DLD1 (cell line): Measurements from ENCODE around the gene ZNF442.
"Not testable (repeated sequence)": the region's sequence is repeated elsewhere in the genome, so short reads cannot be mapped to it uniquely, and the experiment has no call there.

ENCODE experiments used
- in situ Hi-C: cut with HindIII; loops from 2 replicates; pipeline ENCODE4 v1.10.0; 2017; ENCODE audit warnings: low sequenced_read_pairs

Gene ZNF442

DNA sequence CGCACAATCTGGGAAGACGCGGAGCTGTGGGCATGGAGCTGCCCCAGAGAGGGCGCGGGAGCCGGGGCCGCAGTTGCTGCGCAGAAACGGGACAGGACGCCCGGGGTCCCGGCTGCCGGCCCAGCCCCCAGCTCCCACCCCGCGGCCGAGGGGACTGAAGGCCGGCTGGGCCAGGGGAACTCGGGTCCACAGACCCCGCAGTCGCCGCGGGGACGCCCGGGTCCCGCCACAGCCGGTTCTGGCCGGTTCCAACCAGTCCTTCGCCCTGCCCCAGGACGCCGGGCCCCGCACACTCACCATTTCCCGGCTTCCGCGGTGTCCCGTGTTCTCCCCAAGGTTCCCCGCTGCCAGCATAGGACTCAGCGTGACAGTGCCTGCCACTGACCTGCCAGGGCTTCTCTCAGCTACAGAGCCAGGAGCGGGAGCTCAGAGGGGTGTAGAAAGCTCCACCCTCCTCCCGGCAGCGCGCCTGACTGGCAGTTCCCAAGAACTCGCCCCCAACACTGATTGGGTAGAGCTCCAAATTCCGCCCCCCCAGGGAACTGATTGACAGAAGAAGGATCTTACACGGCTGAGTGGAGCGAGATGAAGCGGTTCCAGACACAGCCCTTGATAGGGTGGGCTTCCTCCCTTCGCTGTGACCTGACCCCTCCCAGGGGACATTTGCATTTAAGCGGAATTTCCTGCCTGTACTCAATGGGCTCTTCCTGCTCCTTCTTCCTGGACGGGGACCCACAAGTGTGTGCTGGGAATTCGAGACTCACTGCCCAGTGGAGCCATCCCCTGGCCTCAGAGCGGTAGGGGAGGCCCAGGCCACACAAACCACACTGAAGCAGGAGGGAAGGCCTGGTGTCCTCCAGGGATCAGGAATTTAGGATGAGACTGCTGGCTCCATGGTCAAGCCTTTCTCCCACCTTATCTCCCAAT is at the start of gene ZNF442:
ZNF442 (minus strand) TSS at position 448 of the 927 bp plus-strand sequence. CDS start 2,052 bp downstream, outside the sequence.
- in situ Hi-C loops = no loop called here

GRCh38 chr19:12411893-12412292 is 46.4 kb upstream of the ZNF442 start:
- in situ Hi-C loops = no loop called here

DNA sequence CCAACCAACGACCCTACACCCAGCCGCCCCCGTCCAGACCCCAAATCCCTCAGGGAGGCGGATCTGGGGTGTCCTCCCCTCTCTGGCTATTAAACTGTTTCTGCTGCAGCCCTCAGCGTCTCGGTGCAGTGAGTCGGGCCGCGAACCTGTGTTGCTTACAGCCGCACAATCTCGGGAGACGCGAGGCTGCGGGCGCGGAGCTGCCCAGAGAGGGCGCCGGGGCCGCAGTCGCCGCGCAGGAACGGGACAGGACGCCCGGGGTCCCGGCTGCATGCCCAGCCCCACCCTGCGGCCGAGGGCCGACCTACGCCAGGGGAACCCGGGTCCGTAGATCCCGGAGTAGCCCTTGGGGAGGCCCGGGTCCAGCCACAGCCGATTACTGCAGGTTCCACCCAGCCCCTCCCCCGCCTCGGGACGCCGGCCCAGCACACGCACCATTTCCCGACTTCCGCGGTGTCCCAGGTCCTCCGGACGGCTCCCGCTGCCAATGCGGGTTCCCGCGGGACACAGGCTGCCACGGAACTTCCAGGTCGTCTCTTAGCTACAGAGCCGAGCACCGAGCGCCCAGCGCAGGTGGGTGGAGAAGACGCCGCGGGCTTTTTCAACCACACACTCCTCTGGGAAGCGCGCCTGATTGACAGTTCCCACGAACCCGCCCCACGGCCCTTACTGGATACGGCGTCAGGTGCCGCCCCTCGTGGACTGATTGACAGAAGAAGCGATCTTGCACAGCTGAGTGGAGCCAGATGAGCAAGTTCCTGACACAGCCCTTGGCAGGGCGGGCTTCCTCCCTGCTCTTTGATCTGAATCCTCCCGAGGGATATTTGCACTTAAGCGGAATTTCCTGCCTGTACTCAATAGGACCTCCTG is 35.4 kb upstream of the ZNF442 start, which contains the start of gene ZNF799:
ZNF799 (minus strand) TSS at position 639 of the 870 bp plus-strand sequence; CDS start at position 438, 201 bp downstream.
- in situ Hi-C loops = no loop called here

- in situ Hi-C loops = not testable (repeated sequence)
Observed at GRCh38 chr19:12399901-12400632, 34.6 kb upstream of the ZNF442 start.

DNA sequence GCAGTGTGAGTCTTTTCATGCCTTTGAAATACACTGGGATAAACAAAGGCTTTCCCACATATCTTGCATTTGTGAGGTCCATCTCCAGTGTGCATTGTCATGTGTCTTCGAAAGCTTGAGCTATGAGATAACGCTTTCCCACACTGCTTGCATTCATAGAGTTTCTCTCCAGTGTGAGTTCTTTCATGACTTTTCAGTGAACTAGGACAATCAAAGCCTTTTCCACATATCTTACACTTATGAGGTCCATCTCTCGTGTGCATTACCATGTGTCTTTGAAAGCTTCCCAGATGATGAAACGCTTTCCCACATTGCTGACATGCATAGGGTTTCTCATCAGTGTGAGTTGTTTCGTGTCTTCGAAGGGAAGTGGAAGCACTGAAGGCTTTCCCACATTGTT is 25.7 kb upstream of the ZNF442 start:
- in situ Hi-C loops = not testable (repeated sequence)

DNA sequence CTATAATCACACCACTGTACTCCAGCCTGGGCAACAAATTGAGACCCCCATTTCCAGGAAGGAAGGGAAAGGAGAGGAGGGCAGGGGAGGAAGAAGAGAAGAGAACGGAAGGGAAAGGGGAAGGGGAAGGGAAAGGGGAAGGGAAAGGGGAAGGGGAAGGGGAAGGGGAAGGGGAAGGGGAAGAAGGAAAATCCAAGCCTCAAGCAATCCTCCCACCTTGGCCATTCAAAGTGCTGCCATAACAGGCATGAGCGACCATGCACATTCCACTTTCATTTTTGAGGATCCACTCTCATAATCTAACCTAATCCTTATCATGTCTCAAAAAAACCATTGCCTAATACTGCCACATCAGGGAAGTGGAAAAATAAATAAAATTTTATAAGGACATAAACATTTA is 20.9 kb upstream of the ZNF442 start:
- in situ Hi-C loops = not testable (repeated sequence)

DNA sequence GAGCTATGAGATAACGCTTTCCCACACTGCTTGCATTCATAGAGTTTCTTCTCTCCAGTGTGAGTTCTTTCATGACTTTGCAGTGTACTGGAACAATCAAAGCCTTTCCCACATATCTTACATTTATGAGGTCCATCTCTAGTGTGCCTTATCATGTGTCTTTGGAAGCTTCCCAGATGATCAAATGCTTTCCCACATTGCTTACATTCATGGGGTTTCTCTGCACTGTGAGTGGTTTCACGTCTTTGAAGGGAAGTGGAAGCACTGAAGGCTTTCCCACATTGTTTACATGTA is 14.9 kb upstream of the ZNF442 start:
- in situ Hi-C loops = no loop called here

GRCh38 chr19:12379732-12380443 is 14.4 kb upstream of the ZNF442 start:
- in situ Hi-C loops = no loop called here

GRCh38 chr19:12374026-12374425 is 8.5 kb upstream of the ZNF442 start:
- in situ Hi-C loops = no loop called here

DNA sequence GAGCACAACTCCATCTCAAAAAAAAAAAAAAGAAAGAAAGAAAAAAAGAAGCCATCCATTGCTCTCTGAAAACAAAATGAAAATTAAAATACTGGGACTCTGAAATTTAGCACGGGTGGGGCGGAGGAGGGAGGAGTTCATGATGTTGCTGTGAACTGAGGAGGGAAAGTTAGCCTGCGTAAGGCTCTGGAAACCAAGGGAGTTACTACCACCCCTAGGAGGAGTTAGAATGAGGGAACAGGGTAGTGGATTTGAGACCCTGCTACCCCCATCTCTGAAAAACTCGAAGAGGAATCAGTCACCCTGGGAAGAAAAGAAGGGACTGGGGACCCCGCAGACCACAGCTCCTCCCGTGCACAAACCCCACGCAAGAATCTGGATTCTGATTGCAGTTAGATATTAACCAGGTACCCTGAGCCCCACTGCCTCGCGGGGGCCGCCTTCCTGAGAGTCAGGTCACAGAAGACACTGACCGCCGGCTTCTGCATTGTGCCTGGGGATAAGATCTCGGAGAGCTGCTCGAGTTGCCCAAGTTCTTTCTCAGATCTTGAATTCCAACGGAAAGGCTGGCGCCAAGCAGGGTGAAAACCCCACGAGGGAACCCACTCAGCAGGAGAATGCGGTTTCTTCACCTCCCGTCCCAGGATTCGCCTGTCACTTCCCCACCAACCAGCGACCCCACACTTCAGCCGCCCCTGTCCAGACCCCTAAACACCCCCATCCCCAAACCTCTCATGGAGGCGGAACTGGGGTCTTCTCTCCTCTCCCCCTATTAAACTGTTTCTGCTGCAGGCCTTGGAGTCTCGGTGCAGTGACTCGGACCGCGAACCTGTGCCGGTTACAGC is 870 bp downstream of the ZNF442 start:
- in situ Hi-C loops = no loop called here

DNA sequence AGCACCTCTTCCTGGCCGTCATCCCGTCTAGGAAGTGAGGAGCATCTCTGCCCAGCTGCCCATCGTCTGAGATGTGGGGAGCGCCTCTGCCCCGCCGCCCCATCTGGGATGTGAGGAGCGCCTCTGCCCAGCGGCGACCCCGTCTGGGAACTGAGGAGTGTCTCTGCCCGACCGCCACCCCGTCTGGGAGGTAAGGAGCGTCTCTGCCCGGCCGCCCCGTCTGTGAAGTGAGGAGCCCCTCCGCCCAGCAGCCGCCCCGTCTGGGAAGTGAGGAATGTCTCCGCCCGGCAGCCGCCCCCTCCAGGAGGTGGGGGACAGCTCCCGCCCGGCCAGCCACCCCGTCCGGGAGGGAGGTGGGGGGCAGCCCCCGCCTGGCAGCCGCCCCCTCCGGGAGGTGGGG is 3.2 kb downstream of the ZNF442 start:
- in situ Hi-C loops = not testable (repeated sequence)

- in situ Hi-C loops = no loop called here
Observed at GRCh38 chr19:12353375-12353774, 12.1 kb downstream of the ZNF442 start.

GRCh38 chr19:12350890-12351197 is 14.6 kb downstream of the ZNF442 start:
- in situ Hi-C loops = no loop called here

DNA sequence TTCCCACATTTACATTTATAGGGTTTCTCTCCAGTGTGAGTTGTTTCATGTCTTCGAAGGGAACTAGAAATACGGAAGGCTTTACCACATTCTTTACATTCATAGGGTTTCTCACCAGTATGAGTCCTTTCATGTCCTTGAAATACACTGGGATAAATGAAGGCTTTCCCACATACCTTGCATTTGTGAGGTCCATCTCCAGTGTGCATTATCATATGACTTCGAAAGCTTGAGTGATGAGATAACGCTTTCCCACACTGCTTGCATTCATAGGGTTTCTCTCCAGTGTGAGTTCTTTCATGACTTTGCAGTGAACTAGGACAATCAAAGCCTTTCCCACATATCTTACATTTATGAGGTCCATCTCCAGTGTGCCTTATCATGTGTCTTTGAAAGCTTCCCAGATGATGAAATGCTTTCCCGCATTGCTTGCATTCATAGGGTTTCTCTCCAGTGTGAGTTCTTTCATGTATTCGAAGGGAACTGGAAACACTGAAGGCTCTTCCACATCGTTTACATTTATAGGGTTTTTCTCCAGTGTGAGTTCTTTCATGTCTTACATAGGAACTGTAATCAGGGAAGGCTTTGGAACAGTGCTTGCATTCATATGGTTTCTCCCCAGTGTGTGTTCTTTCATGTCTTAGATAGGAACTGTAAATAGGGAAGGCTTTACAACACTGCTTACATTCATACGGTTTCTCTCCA is 15.1 kb downstream of the ZNF442 start:
- in situ Hi-C loops = no loop called here

DNA sequence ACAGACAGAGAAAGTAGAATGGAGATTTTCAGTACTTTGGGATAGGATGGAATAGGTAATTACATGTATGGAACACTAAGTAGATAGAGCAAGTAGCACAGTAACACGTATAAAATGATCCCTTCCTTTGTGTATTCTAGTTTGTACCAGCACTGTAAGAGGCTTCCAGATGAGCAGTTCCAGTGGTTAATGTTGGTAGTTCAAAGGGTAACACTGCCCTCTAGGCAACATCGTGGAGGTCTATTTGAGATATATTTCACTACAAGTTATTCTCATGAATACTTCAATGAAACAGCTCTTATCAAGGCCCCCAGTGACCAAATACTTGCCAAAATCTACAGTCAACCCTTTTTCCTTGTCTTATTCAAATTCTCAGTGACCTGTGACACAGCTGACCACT is 18.6 kb downstream of the ZNF442 start:
- in situ Hi-C loops = no loop called here

DNA sequence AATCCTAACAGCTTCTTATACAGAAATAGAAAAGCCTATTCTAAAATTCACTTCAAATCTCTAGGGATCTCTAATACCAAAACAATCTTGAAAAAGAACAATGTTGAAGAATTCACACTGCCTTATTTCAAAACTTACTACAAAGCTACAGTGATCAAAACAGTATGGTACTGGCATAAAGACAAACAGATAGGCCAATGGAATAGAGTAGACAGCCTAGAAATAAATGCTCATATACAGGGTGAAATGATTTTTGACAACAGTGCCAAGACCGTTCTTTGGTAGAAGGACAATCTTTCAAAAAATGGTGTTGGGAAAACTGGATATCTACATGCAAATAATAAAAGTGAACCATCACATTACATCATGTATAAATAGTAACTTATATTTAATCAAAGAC is 20.3 kb downstream of the ZNF442 start:
- in situ Hi-C loops = no loop called here

- in situ Hi-C loops = no loop called here
Observed at GRCh38 chr19:12333162-12334159, 32.0 kb downstream of the ZNF442 start, which contains the start of gene ZNF563. ZNF563 (minus strand) TSS chr19:12333633; CDS start chr19:12333482, 151 bp downstream.
